Activated naive CD4-positive, alpha-beta T cell treated with anti-CD3 and anti-CD28 coated beads, Interleukin-2, amount 50 U/mL, for 24 hours (primary cell): ENCODE data around the gene TMBIM1.

Experiments
- H3K27ac Mint-ChIP-seq: one replicate; pipeline ENCODE4 v1.8.0; 2021; ENCODE audit warnings: mild to moderate bottlenecking, mixed read lengths
- H3K27me3 Mint-ChIP-seq: one replicate; pipeline ENCODE4 v1.8.0; 2021; ENCODE audit warnings: mixed read lengths
- H3K36me3 Mint-ChIP-seq: one replicate; pipeline ENCODE4 v1.8.0; 2021; ENCODE audit warnings: mixed read lengths
- H3K4me1 Mint-ChIP-seq: one replicate; pipeline ENCODE4 v1.8.0; 2021; ENCODE audit warnings: mixed read lengths
- H3K4me3 Mint-ChIP-seq: one replicate; pipeline ENCODE4 v1.8.0; 2021; ENCODE audit warnings: mild to moderate bottlenecking, mixed read lengths
- H3K9me3 Mint-ChIP-seq: one replicate; pipeline ENCODE4 v1.8.0; 2021; ENCODE audit warnings: mixed read lengths

TMBIM1 gene

DNA sequence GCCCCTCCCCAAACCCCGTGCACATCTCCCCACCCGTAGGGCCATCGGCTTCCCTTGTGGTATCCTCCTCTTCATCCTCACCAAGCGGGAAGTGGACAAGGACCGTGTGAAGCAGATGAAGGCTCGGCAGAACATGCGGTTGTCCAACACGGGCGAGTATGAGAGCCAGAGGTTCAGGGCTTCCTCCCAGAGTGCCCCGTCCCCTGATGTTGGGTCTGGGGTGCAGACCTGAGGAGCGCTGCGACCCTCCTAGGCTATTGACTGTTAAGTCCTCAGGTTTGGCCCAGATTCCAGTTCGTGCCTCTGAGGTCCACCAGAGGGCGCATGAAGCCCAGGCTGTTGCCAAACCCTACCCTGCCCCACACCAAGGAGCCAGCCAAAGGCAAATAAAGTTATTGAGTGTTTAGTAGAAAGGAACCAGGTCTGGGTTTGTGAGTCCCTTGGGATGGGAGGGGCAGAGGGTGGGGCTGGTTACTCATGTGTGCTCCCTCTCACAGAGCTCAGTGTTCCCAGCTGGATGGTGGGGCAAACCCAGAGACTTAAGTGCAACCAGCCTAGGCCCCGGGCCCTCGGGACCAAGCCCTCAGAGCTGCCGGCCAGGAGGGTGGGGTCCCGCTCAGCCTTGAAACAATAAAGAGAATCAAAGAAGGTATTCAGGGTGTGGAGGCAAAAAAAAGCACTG is 19.6 kb downstream of the TMBIM1 start:
- H3K9me3 Mint-ChIP-seq = no peaks in the 10 kb centered on the region
- H3K36me3 Mint-ChIP-seq = peaks cover 10% of the 10 kb centered on the region
- peak overlapping the region; percentile 46 for H3K27ac Mint-ChIP-seq
- H3K4me1 Mint-ChIP-seq = peaks cover 43% of the 10 kb centered on the region
- peak overlapping the region; percentile 33 for H3K4me3 Mint-ChIP-seq
- no peaks in the 10 kb centered on the region for H3K27me3 Mint-ChIP-seq

DNA sequence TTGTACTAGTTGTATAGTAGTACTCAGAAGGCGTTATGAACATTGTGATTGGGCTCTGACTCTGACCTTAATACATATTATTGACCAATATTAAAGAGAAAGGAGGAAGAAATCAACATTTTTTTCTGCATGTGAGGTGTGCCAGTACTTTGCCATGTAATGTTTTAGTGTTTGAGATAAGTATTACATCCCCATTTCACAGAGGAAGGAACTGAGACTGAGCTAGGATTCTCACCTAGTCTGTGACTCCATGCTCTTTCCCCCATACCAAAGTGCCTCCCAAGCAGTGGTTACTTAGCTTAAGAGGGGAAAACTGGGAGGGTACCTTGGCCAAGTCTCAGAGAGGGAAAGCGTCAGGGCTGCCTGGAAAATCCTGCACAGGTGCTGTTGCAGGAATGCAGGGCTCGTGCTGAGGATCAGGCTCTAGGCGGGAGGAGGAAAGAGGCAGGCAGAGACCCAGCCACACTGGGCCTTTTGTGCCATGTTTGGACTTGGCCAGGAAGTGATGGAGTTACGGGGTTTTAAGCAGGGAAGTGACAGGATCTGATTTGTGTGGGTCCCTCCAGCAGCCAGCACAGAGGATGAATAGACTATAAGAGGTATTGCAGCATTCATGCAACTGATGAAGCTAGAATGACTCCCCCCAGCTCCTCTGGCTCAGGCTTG is 20.3 kb downstream of the TMBIM1 start:
- Mint-ChIP-seq H3K4me3 (peak overlapping the region; percentile 99), H3K27me3 (no peaks in the 10 kb centered on the region), H3K4me1 (peaks cover 46% of the 10 kb centered on the region), H3K9me3 (no peaks in the 10 kb centered on the region), H3K27ac (peak overlapping the region; percentile 48), H3K36me3 (peaks cover 10% of the 10 kb centered on the region)

DNA sequence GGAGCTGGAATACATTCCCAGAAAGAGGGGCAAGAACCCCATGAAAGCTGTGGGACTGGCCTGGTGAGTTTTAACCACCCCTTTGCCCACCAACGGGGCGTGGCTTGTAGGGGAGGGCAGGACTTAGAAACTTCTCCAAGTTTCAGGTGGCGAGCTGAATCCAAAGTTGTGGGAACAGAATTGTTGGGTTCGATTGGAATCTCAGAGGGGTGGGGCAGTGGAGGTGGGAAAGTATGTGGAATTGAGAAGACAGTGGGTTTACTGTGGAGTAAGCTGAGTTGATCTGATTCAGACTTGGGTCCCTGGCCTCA is 20.9 kb downstream of the TMBIM1 start:
- Mint-ChIP-seq H3K36me3 (peaks cover 10% of the 10 kb centered on the region), H3K4me1 (peaks cover 47% of the 10 kb centered on the region), H3K27ac (peak overlapping the region; percentile 48), H3K4me3 (peak overlapping the region; percentile 99), H3K27me3 (no peaks in the 10 kb centered on the region), H3K9me3 (no peaks in the 10 kb centered on the region)

DNA sequence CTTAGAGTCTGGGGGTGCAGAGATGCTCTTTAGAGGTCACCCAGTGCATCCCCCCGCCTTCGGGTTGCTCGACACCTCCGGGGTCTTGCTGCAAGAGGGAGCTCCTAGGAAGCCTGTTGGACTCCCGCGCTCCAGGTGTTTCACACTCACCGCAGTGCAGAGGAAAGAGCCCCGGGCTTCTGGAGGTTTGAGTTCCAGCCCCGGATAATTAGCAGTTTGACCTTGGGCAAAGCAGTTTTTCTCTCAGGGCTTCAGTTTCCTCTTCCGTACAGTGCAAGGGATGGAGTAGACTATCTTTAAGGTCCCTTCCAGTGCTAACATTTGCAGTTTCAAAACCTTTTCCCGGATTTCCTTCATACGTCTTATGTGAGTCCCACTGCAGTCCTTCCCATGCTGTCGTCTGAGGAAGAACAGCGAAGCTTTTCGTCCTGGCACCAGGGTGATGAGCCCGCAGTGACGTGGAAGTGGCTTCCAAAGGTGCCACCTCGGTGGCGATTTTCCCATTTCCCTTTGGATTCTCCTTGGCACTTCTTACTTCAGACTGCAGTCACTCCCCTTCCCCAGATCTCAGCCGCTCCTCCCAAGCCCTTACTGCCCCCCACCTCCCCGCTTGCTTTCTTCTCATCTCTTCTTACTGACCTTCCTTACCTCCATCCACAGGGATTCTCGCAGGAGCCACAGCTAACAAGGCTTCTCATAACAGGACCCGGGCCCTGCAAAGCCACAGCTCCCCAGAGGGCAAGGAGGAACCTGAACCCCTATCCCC is 21.4 kb downstream of the TMBIM1 start:
- Mint-ChIP-seq H3K9me3 (no peaks in the 10 kb centered on the region), H3K4me1 (peaks cover 50% of the 10 kb centered on the region), H3K27me3 (no peaks in the 10 kb centered on the region), H3K27ac (peak overlapping the region; percentile 96), H3K36me3 (peaks cover 10% of the 10 kb centered on the region), H3K4me3 (peak overlapping the region; percentile 99)

DNA sequence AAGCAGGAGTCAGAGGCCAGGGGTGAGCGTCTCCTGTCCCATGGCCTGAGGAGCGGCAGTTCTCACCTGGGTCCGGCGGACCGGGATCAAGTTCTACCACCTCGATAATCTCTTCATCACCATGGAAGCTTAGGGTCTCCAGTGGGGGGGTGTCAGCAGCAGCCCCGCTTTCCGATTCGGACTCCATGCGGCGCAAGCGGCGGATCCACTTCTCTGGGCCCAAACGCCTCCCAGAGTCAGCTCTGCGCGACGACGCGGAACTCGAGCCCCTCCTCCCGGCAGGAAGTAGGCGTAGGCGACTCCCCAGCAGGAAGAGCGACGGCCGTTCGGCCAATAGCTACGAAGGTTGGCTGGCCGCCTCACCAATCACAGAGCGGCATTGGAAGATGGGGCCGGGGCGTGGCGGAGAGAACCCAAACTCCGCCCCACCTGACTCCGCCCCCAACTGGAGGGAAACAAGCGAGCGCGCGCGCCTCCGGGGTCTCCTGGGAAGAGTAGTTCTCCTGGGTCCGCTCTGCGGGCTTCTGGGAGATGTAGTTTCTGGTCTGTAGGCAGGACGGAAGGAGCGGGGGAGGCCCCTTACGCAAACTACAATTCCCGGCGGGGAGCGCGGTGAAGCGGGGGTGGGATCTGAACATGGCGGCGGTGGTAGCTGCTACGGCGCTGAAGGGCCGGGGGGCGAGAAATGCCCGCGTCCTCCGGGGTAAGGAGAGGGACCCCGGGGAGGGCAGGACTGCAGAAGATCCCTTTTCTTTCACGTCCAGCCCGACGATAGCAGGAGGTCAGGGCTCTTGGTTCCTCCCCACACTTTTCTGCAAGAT is 22.2 kb downstream of the TMBIM1 start, which contains the start of the genes AAMP and PNKD:
TSS of gene AAMP (minus strand) at position 238 of the 821 bp plus-strand sequence. CDS start at position 187, 51 bp downstream.
TSS of gene PNKD (plus strand) at position 620 of the 821 bp plus-strand sequence. CDS start at position 637, 17 bp downstream.
- Mint-ChIP-seq H3K27ac (peak within 1 kb of the TSS; percentile 96), H3K27me3 (no peaks in the 10 kb centered on the region), H3K9me3 (no peaks in the 10 kb centered on the region), H3K4me1 (peaks cover 51% of the 10 kb centered on the region), H3K4me3 (peak within 1 kb of the TSS; percentile 99), H3K36me3 (peaks cover 10% of the 10 kb centered on the region)

DNA sequence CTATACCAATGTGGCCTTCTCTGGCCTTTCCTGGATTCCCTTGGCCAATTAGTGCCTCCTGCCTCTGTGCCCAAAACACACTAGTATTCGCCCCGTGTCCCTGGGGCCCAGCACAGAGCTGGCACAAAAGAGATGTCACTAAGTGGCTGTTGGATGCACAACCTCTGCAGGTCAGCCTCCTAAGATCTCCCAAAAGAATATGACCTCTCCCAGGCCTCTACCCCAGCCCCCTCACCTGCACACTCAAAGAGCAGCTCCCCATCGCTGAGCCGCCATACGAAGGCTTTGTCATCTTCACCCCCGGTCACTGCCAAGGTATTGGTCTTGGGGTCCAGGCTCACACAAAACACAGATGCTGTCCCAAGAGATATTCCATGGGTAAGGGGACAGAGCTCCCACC is 25.0 kb downstream of the TMBIM1 start:
- H3K36me3 Mint-ChIP-seq = peaks cover 5% of the 10 kb centered on the region
- H3K27ac Mint-ChIP-seq = no peak overlapping the region
- H3K4me1 Mint-ChIP-seq = peaks cover 51% of the 10 kb centered on the region
- H3K4me3 Mint-ChIP-seq = peak overlapping the region; percentile 39
- no peaks in the 10 kb centered on the region for H3K27me3 Mint-ChIP-seq
- no peaks in the 10 kb centered on the region for H3K9me3 Mint-ChIP-seq

DNA sequence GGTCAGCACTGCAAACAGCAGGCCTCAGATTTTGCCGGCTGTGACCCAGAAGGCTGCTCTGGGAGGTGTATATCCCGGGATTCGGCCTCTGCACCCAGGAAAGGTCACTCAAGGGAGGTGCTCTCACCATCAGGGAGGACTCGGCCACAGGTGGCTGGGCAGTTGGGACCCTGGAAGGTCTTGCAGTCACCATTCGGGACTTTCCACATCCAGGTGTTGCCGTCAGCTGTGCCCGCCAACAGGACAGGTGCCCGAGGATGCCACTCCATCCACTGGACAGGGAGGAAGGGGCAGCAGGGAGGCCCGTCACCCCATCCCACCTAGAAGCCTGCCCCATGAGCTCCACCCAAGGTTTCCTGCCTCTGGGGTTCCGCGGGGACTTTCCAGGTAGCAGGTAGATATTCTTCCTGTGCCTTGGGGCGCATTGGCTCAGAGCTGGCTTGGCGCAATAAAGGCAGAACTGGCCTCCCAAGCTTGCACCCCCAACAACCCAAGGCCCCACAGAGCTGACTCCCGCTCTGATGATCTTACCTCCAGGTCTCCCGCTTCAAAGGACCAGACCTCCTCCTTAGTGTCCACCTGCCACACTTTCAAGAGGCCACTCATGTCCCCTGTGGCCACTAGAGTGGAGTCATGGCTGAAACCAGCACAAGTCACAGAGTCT is 25.9 kb downstream of the TMBIM1 start:
- Mint-ChIP-seq H3K4me3 (no peak overlapping the region), H3K27ac (no peak overlapping the region), H3K9me3 (no peaks in the 10 kb centered on the region), H3K36me3 (peaks cover 5% of the 10 kb centered on the region), H3K27me3 (no peaks in the 10 kb centered on the region), H3K4me1 (peaks cover 43% of the 10 kb centered on the region)

DNA sequence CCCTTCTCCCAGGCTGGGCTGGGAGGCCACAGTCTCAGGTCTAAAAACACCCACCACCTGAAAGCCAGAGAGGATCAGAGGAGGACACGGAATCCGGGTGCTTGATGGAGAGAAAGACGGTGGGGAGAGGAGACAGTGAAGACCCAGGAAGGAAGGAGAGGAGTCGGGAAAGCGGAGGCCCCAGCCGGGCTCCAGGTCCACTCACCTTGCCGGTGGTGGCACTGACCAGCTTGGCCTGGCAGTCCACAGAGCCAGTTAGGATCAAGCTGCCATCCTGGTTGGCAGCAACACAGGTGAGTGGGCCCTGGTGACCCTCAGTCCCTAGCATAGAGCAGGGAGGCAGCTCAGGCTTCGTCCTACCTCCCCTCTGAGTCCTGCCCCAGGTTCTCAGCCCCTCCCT is 26.7 kb downstream of the TMBIM1 start:
- peaks cover 35% of the 10 kb centered on the region for H3K4me1 Mint-ChIP-seq
- peaks cover 5% of the 10 kb centered on the region for H3K36me3 Mint-ChIP-seq
- no peaks in the 10 kb centered on the region for H3K27me3 Mint-ChIP-seq
- no peak overlapping the region for H3K4me3 Mint-ChIP-seq
- H3K9me3 Mint-ChIP-seq = no peaks in the 10 kb centered on the region
- H3K27ac Mint-ChIP-seq = no peak overlapping the region

DNA sequence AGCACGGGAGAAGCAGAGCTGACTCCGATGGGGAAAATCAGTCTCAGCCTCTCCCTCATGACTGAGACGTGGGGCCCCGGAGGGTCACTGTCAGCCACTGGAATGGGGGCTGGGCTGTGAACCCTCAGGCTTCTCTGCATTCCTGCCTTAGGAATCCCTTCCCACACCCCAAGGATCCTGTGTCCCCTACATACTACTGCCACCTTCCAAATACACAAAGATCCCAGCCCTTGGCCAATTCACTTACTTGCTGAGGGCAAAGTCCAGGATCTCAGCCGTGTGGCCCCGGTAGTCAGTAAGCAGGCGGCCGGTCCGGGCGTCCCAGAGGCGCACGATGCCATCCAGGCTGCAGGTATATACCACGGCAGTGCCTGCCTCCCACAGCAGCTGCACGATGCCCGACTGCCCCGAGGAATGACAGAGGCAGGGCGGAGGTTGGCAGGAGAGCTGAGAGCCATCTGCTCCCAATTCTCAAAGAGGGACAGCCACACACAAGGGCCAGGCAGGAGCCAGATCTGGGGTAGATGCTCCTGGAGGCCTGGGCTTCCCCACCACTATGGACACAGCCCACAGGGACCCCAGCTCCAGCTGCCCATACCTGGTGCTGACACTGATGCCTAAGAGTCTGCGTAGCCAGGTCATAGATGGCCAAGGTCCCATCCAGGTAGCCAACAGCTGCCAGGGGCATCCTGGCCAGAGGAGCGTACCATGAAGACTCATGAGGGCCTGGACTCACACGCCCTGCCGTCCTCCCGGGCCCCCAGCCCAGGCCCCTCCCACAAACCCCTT is 27.3 kb downstream of the TMBIM1 start:
- H3K27ac Mint-ChIP-seq = no peak overlapping the region
- no peaks in the 10 kb centered on the region for H3K27me3 Mint-ChIP-seq
- H3K4me1 Mint-ChIP-seq = peaks cover 31% of the 10 kb centered on the region
- H3K36me3 Mint-ChIP-seq = peaks cover 5% of the 10 kb centered on the region
- H3K4me3 Mint-ChIP-seq = no peak overlapping the region
- H3K9me3 Mint-ChIP-seq = no peaks in the 10 kb centered on the region

DNA sequence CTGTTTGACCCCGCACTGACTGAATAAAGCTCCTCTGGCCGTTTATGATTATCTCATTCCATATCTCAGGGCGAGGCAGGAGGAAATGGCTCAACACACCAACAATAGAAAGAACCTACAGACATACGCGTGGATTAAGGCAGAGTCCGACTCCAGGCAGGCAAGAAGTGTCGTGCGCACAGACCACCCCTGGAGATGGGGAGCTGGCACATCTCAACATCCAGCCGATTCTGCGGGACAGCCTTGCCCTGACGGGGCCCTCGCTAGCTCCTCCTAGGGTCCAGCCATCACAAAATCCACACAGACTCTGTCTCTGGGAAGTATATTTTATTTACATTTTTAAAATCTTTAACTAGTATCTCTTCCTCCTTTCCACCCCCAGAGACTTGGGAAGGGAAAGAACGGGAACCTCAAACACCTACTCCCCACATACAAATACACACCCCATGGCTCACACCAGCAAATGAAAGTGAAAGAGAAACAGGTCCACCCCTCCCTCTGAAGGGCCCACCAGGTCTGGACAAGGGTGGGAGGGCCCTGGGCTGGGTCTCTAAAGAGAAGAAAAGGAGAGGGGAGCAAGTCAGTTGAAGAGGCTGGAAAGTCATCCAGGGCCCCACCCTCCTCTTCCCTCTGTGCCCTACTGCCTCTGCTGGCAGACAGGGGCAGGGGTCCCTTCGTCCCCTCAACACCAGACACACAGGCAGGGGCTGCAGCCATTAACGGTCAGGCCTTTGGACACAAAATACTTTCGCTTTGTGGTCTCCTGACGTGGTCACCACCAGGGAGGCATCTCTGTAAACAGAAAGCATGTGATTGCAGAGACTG is 28.3 kb downstream of the TMBIM1 start:
- Mint-ChIP-seq H3K4me3 (no peak overlapping the region), H3K27ac (no peak overlapping the region), H3K4me1 (peaks cover 30% of the 10 kb centered on the region), H3K9me3 (no peaks in the 10 kb centered on the region), H3K27me3 (no peaks in the 10 kb centered on the region), H3K36me3 (peaks cover 2% of the 10 kb centered on the region)

DNA sequence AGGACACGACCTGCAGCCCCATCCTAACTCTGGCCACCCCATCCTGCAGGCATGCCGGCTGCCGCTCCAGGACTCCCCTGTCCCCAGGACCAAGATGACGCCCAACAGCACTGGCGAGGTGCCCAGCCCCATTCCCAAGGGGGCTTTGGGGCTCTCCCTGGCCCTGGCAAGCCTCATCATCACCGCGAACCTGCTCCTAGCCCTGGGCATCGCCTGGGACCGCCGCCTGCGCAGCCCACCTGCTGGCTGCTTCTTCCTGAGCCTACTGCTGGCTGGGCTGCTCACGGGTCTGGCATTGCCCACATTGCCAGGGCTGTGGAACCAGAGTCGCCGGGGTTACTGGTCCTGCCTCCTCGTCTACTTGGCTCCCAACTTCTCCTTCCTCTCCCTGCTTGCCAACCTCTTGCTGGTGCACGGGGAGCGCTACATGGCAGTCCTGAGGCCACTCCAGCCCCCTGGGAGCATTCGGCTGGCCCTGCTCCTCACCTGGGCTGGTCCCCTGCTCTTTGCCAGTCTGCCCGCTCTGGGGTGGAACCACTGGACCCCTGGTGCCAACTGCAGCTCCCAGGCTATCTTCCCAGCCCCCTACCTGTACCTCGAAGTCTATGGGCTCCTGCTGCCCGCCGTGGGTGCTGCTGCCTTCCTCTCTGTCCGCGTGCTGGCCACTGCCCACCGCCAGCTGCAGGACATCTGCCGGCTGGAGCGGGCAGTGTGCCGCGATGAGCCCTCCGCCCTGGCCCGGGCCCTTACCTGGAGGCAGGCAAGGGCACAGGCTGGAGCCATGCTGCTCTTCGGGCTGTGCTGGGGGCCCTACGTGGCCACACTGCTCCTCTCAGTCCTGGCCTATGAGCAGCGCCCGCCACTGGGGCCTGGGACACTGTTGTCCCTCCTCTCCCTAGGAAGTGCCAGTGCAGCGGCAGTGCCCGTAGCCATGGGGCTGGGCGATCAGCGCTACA is 29.4 kb downstream of the TMBIM1 start:
- Mint-ChIP-seq H3K27me3 (no peaks in the 10 kb centered on the region), H3K4me3 (no peak overlapping the region), H3K27ac (no peak overlapping the region), H3K9me3 (no peaks in the 10 kb centered on the region), H3K36me3 (peaks cover 2% of the 10 kb centered on the region), H3K4me1 (peaks cover 34% of the 10 kb centered on the region)

DNA sequence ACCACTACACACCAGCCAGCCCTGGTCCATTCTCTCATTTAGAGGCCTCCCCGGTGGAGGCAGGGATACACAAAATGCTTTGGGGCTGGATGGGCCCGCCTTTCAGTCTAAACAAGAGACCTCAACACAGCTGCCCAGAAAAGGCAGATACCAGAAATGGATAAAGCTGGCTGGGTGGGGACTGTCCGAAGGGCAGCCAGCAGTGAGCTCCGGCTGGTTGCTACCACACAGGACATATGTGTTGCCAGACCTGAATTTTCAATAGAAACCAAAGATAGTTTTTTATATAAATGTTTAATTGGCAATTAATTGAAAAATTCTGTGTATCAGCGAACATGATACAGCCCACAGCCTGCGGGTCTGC is 30.1 kb downstream of the TMBIM1 start:
- no peaks in the 10 kb centered on the region for H3K9me3 Mint-ChIP-seq
- H3K36me3 Mint-ChIP-seq = peaks cover 2% of the 10 kb centered on the region
- no peak overlapping the region for H3K4me3 Mint-ChIP-seq
- H3K27ac Mint-ChIP-seq = no peak overlapping the region
- no peaks in the 10 kb centered on the region for H3K27me3 Mint-ChIP-seq
- peaks cover 35% of the 10 kb centered on the region for H3K4me1 Mint-ChIP-seq
